Activated CD8-positive, alpha-beta T cell treated with anti-CD3 and anti-CD28 coated beads for 36 hours (primary cell): ENCODE data around the gene KIF3A. TPM values are rescaled to one million over a fixed set of nuclear protein-coding genes. Genes with fewer than 3 reads are reported as not detected.
A peak's percentile ranks its signal among the peaks of the same experiment; 100 is the strongest.

Experiments used
- ATAC-seq: fragments of 200-7000 bp; cut with Tn5 transposase; one replicate; pipeline ENCODE4 v1.10.0; 2021; ENCODE audit warnings: mild to moderate bottlenecking, moderate library complexity
- CTCF ChIA-PET: fragments of 350-600 bp; sonication (Branson Sonifier 250); formaldehyde crosslinking; loops from one replicate; lab custom pipeline; 2021; ENCODE audit warnings: antibody characterized with exemption; lab: Charles Lee
- POLR2A ChIA-PET: fragments of 350-600 bp; sonication (Branson Sonifier 250); formaldehyde crosslinking; loops from one replicate; lab custom pipeline; 2021; ENCODE audit warnings: antibody characterized with exemption; lab: Charles Lee
- DNase-seq: peaks from one replicate; pipeline ENCODE4 v3.0.0-alpha.2; 2020
- H3K27ac Mint-ChIP-seq: one replicate; pipeline ENCODE4 v1.8.0; 2021; ENCODE audit warnings: mild to moderate bottlenecking, mixed read lengths
- H3K27me3 Mint-ChIP-seq: one replicate; pipeline ENCODE4 v1.8.0; 2021; ENCODE audit warnings: mixed read lengths
- H3K36me3 Mint-ChIP-seq: one replicate; pipeline ENCODE4 v1.8.0; 2021; ENCODE audit warnings: low read depth, mixed read lengths
- H3K4me1 Mint-ChIP-seq: one replicate; pipeline ENCODE4 v1.8.0; 2021; ENCODE audit warnings: low read depth, mixed read lengths
- H3K4me3 Mint-ChIP-seq: one replicate; pipeline ENCODE4 v1.8.0; 2021; ENCODE audit warnings: mild to moderate bottlenecking, moderate library complexity, mixed read lengths
- H3K9me3 Mint-ChIP-seq: one replicate; pipeline ENCODE4 v1.8.0; 2021; ENCODE audit warnings: mixed read lengths
- intact Hi-C: fragments of 100-400 bp; cut with micrococcal nuclease; formaldehyde crosslinking; loops from one replicate; pipeline ENCODE4 v1.10.0; 2022
- total RNA-seq, 2 experiments: library from RNA; stranded (reverse); gene quantifications; one replicate each; pipeline ENCODE4 v1.2.3, GENCODE V29; 2021
- TF ChIP-seq, protein P1 (sequence below): fragments of 200-600 bp; IDR thresholded peaks from one replicate; pipeline ENCODE4 v1.8.0; 2022; ENCODE audit warnings: antibody characterized with exemption, mild to moderate bottlenecking

The KIF3A gene
- total RNA-seq, 2 experiments from 2014 or later: 16.4 to 17.0 TPM

DNA sequence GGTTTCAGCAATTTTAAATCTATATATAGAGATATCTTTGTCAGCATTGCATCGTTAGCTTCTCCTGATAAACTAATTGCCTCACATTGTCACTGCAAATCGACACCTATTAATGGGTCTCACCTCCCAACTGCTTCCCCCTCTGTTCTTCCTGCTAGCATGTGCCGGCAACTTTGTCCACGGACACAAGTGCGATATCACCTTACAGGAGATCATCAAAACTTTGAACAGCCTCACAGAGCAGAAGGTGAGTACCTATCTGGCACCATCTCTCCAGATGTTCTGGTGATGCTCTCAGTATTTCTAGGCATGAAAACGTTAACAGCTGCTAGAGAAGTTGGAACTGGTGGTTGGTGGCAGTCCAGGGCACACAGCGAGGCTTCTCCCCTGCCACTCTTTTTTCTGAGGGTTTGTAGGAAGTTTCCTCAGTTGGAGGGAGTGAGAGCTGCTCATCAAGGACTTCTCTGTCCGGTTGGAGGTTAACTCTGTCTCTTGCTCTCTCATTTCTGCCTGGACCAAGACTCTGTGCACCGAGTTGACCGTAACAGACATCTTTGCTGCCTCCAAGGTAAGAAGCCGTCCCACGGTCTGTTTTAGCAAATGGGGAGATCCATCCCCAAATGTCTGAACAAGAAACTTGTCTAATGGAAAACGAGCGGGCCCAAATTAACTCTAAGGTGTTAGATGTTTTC, 63.3 kb downstream of the KIF3A start, which contains the start of gene IL4:
TSS of gene IL4 (plus strand) at position 51 of the 692 bp plus-strand sequence. CDS start at position 113, 62 bp downstream.
- Mint-ChIP-seq H3K27ac (peak within 1 kb of the TSS; percentile 84), H3K27me3 (no peaks in the 10 kb centered on the region), H3K9me3 (no peaks in the 10 kb centered on the region), H3K4me1 (peaks cover 28% of the 10 kb centered on the region), H3K4me3 (peak within 1 kb of the TSS; percentile 4), H3K36me3 (no peaks in the 10 kb centered on the region)
- ChIA-PET CTCF (interaction anchor here (0.7 to 1.1 kb wide), 3 partner anchors 15 to 72 kb away, joined by 3 read pairs; no protein-coding TSS in a partner anchor), POLR2A (interaction anchor here (0.8 to 2.0 kb wide), 11 partner anchors 9 to 178 kb away, joined by 3 to 7 read pairs (median 4); partner anchors contain the start of gene IL13)
- intact Hi-C loops: no loop called here
- TF ChIP-seq, protein P1, sequence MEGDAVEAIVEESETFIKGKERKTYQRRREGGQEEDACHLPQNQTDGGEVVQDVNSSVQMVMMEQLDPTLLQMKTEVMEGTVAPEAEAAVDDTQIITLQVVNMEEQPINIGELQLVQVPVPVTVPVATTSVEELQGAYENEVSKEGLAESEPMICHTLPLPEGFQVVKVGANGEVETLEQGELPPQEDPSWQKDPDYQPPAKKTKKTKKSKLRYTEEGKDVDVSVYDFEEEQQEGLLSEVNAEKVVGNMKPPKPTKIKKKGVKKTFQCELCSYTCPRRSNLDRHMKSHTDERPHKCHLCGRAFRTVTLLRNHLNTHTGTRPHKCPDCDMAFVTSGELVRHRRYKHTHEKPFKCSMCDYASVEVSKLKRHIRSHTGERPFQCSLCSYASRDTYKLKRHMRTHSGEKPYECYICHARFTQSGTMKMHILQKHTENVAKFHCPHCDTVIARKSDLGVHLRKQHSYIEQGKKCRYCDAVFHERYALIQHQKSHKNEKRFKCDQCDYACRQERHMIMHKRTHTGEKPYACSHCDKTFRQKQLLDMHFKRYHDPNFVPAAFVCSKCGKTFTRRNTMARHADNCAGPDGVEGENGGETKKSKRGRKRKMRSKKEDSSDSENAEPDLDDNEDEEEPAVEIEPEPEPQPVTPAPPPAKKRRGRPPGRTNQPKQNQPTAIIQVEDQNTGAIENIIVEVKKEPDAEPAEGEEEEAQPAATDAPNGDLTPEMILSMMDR: no peak
- DNase-seq (no peak), ATAC-seq (peak; percentile 17)

DNA sequence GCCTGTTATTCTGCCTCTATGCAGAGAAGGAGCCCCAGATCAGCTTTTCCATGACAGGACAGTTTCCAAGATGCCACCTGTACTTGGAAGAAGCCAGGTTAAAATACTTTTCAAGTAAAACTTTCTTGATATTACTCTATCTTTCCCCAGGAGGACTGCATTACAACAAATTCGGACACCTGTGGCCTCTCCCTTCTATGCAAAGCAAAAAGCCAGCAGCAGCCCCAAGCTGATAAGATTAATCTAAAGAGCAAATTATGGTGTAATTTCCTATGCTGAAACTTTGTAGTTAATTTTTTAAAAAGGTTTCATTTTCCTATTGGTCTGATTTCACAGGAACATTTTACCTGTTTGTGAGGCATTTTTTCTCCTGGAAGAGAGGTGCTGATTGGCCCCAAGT, 63.9 kb downstream of the KIF3A start:
- CTCF ChIA-PET: interaction anchor here (1.0 to 1.1 kb wide), 2 partner anchors 15 to 73 kb away, joined by 3 read pairs; no protein-coding TSS in a partner anchor
- Mint-ChIP-seq H3K9me3 (no peaks in the 10 kb centered on the region), H3K4me3 (no peak overlapping the region), H3K36me3 (no peaks in the 10 kb centered on the region), H3K27me3 (no peaks in the 10 kb centered on the region), H3K4me1 (peaks cover 28% of the 10 kb centered on the region), H3K27ac (peak overlapping the region; percentile 1)
- ATAC-seq (no peak), DNase-seq (no peak)
- intact Hi-C loops: no loop called here
- TF ChIP-seq, protein P1: no peak
- POLR2A ChIA-PET: interaction anchor here (1.0 to 2.0 kb wide), 6 partner anchors 9 to 77 kb away, joined by 3 to 6 read pairs (median 4); no protein-coding TSS in a partner anchor

DNA sequence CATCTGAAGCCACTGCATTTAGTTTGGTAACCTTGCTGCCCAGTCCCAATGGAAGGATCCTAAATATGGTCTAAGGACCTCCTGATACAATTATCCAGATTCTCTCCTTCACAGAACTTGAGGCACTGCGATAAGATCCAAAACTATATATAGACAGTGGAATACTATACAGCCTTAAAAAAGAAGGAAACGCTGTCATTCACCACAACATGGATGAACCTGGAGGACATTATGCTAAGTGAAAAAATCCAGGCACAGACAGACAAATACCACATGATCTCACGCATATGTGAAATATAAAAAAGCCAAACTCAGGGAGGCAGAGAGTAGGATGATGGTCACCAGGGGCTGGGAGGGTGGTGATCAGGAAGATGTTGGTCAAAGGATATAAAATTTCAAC, 66.3 kb downstream of the KIF3A start:
- H3K27ac Mint-ChIP-seq: no peak overlapping the region

DNA sequence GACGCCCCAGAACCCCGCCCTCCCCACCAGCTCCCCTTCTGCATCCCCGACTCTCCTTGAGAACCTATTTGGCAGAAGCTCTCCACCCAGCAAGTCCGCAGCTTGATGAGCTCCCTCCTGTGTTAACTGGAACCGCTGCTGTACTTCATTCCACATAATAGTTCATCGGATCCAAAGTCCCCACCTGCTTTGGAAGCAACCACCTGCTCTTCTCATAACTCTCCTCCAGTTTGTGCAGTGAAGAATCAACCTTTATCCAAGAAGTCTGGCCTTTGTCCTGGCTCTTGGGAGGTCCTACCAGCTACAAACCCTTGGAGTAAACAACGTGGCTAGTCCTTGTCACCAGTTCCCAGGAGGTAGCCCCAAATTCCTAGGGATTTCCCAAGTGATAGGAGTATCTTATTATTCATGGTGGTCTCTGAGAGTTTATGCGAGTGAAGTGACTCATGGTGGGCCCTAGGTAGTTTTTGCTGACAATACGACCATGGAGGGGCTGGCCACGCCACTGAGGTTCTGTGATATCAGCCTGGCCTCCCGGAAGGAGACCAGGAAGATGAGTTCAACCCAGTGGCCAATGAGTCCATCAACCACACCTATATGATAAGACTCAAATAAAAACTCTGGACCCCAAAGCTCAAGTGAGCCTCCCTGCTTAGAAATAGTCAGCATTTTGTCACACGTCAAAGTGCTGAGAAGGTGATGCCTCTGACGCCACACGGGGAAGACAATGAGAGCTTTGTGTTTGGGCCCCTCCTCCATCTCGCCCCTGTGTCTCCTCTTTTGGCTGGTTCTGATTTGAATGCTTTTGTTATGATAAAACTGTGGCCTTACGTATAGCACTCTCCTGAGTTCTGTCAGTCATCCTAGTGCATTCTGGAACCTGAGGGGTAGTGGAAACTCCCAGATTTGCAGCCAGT, 67.1 kb downstream of the KIF3A start:
- Mint-ChIP-seq H3K27ac (no peak overlapping the region), H3K27me3 (no peaks in the 10 kb centered on the region), H3K4me3 (no peak overlapping the region), H3K9me3 (no peaks in the 10 kb centered on the region), H3K36me3 (no peaks in the 10 kb centered on the region), H3K4me1 (peaks cover 20% of the 10 kb centered on the region)
- DNase-seq: no peak
- intact Hi-C loops: no loop called here
- POLR2A ChIA-PET: interaction anchor here (0.5 to 1.7 kb wide), 5 partner anchors 12 to 211 kb away, joined by 3 to 5 read pairs (median 3); no protein-coding TSS in a partner anchor
- ATAC-seq: no peak
- TF ChIP-seq, protein P1: no peak
- CTCF ChIA-PET: no interaction called here

More for the DNA sequence above, 66.3 kb downstream of the KIF3A start:
- intact Hi-C loops: no loop called here
- H3K4me3 Mint-ChIP-seq: no peak overlapping the region
- ChIA-PET POLR2A (interaction anchor here (1.5 to 1.7 kb wide), 2 partner anchors 12 to 17 kb away, joined by 3 to 5 read pairs; no protein-coding TSS in a partner anchor), CTCF (no interaction called here)
- ATAC-seq: no peak
- DNase-seq: no peak
- no peaks in the 10 kb centered on the region for H3K9me3 Mint-ChIP-seq
- H3K27me3 Mint-ChIP-seq: no peaks in the 10 kb centered on the region
- H3K36me3 Mint-ChIP-seq: no peaks in the 10 kb centered on the region
- TF ChIP-seq, protein P1: no peak
- H3K4me1 Mint-ChIP-seq: peaks cover 22% of the 10 kb centered on the region
